Astrocyte of the spinal cord (primary cell): ENCODE results near the gene CTIF.

Experiments
- DNase-seq: peaks from one replicate; pipeline ENCODE4 v3.0.0; 2011; ENCODE audit warnings: low read depth, low spot score
- H3K4me3 ChIP-seq: 2 replicates; pipeline ENCODE4 v1.5.1; 2011; ENCODE audit warnings: low read depth, mild to moderate bottlenecking, low read length, moderate library complexity
- CTCF ChIP-seq: IDR thresholded peaks from 2 replicates; pipeline ENCODE4 v1.5.1; 2012; ENCODE audit warnings: low read depth, mild to moderate bottlenecking, low read length, inconsistent platforms
- in situ Hi-C: cut with HindIII; loops from 2 replicates; pipeline ENCODE4 v1.10.0; 2017; ENCODE audit warnings: low sequenced_read_pairs

CTIF gene

GRCh38 chr18:48824231-48824970 is 285.6 kb downstream of the CTIF start:
- no peak overlapping the region for H3K4me3 ChIP-seq
- DNase-seq: no peak
- TF ChIP-seq CTCF: no peak
- in situ Hi-C loops: no loop called here

GRCh38 chr18:48825101-48825745 is 286.4 kb downstream of the CTIF start:
- DNase-seq: peak; percentile 49
- no peak for TF ChIP-seq CTCF
- in situ Hi-C loops: no loop called here
- no peak overlapping the region for H3K4me3 ChIP-seq

DNA sequence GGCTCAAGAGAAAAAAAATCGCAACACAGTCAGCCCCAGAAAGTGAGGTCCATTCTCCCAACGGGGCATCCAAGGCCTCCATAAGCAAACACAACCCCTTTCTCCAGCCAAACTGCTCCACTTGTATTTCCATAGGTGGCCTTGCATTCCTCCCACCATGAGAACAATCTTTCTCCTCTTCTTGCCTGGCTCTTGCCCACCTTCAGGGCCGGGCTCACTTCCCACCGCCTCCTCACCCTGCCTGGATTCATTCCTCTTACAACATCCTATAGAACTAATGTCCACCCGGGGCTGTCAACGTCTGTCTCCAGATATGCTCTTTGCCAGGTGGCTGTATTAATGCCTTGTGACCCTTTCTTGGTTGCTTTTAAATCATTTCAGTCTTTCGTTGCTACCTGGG is 287.4 kb downstream of the CTIF start:
- TF ChIP-seq CTCF: no peak
- DNase-seq: no peak
- H3K4me3 ChIP-seq: no peak overlapping the region
- in situ Hi-C loops: no loop called here

DNA sequence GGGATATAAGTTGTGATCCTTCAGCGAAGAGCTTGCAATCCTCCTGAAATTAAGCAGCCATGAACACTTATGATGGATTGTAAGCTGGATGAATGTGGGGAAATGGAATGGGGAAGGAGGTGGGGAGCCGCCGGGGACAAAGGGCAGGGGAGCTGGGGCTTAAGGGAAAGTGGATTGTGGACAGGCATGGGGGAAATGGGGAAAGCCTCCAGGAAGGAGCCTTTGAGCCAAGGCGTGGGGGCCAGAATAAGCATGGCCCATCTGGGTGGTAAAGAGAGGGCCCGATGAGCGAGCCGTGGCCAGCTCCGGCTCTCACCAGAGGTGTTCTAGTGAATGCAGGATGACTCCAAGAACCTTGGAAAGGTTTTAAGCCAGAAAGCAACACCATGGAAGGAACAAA is 288.0 kb downstream of the CTIF start:
- no peak for DNase-seq

GRCh38 chr18:48827291-48828193 is 288.7 kb downstream of the CTIF start:
- peak; percentile 91 for DNase-seq
- in situ Hi-C loops: no loop called here
- no peak overlapping the region for H3K4me3 ChIP-seq
- TF ChIP-seq CTCF: no peak

More for the DNA sequence above, 288.0 kb downstream of the CTIF start:
- in situ Hi-C loops: no loop called here
- no peak for TF ChIP-seq CTCF
- H3K4me3 ChIP-seq: no peak overlapping the region

GRCh38 chr18:48828194-48828545 is 289.3 kb downstream of the CTIF start:
- DNase-seq: no peak
- in situ Hi-C loops: no loop called here
- H3K4me3 ChIP-seq: no peak overlapping the region
- no peak for TF ChIP-seq CTCF
